GM21619 (cell line): Measurements from ENCODE around the gene TMPRSS13.
"Not testable (repeated sequence)": the region's sequence is repeated elsewhere in the genome, so short reads cannot be mapped to it uniquely, and the experiment has no call there.

Experiments
- ATAC-seq: cut with Tn5 transposase; IDR thresholded peaks from one replicate; pipeline ENCODE4 v1.9.1; 2021; ENCODE audit not compliant: unreplicated experiment

TMPRSS13 gene

DNA sequence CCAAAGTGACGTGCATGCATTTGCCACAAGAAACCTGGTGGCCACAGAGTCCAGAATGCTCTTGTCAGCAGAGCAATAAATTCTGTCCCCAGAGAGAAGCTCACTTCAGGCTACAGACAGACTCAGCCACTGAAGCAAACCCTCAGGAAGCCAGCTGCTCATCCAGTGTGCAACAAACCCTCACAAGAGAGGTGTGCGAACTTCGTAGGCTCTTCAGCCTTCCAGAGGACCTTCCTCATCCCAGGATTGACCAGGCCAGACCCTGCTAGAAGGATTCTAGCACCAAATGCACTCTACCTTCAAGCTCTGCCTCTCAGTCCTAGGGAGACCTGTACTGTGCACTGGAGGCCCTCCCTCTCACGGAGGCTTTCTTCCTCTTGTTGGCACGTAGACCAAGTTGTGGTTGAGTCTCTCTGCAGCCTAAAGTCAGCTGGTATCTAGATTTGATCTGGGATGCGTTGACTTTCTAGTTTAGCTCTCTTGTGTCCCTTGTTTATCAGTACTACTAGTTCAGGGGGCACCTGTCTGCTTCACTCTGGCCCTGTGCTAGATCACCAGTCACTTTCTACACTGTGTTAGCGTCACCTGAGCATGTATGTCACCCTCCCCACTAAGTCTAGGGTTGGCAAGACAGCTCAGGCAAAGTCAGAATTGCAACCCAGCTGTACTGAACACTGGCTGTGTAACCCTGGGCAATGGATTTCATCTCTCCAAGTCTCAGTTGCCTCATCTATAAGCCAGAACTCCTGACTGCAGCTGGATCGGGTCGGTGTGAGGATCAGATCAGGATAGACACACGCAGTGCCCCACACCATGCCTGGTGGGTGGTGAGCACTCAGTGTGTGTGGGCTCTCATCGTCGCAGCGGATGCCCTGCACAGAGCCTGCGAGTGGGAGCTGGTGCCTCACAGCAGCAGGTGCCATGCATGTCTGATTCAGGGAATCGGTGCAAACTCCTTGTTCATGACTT, 22.1 kb upstream of the TMPRSS13 start:
- no peak for ATAC-seq

DNA sequence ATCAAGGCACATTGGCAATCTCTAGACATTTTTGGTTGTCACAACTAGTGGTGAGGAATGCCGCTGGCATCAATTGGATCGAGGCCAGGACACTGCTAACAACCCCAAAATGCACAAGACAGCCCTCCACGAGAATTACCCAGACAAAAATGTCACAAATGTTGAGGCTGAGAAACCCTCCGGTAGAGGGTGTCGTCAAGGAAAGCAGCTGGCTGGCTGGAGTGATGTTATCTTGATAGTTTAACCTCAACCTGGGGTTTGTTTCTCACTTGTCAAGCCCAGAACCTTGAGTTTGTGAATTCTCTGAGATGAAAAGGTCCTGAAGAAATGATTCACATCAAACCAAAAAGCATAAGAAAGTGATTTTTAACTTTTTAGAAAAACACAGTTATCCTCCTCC, 21.1 kb upstream of the TMPRSS13 start:
- ATAC-seq, result no peak

DNA sequence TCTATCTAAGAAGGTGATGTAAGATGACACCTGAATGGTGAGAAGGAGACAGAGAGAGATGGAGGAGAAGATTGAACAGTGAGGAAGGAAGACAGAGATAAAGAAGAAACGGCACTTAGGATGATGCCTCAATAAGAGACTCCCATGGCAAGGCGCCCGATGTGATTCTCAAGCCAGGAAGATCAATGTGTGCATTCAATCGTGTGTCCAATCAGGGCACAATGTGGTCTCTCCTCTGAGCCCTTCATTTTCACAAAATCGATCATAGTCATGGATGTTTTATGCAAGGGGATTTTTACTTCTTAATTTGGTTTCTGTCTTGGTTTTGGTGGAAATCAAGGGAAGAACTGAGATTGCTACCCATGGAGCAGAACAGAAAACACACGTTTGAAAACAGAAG, 19.9 kb upstream of the TMPRSS13 start:
- no peak for ATAC-seq

DNA sequence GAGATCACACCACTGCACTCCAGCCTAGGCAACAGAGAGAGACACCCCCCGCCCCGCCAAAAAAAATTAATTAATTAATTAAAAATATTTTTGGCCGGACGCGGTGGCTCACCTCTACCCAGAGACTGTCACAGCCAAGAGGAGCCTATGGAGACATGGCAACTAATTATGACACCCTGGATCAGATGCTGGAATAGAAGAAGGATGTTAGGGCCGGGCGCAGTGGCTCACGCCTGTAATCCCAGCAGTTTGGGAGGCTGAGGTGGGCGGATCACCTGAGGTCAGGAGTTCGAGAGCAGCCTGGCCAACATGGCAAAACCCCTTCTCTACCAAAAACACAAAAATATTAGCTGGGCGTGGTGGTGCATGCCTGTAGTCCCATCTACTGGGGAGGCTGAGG, 19.3 kb upstream of the TMPRSS13 start:
- not testable (repeated sequence) for ATAC-seq

DNA sequence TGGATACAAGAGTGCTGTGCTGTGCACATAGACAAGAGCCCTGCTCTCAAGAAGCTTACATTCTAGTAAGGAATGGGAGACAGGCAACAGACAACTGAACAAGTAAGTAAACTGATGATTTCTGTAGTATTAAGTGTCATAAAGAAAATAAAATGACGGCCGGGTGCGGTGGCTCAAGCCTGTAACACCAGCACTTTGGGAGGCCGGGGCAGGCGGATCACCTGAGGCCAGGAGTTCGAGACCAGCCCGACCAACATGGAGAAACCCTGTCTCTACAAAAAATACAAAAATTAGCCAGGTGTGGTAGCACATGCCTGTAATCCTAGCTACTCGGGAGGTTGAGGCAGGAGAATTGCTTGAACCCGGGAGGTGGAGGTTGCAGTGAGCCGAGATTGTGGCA, 18.5 kb upstream of the TMPRSS13 start:
- not testable (repeated sequence) for ATAC-seq

DNA sequence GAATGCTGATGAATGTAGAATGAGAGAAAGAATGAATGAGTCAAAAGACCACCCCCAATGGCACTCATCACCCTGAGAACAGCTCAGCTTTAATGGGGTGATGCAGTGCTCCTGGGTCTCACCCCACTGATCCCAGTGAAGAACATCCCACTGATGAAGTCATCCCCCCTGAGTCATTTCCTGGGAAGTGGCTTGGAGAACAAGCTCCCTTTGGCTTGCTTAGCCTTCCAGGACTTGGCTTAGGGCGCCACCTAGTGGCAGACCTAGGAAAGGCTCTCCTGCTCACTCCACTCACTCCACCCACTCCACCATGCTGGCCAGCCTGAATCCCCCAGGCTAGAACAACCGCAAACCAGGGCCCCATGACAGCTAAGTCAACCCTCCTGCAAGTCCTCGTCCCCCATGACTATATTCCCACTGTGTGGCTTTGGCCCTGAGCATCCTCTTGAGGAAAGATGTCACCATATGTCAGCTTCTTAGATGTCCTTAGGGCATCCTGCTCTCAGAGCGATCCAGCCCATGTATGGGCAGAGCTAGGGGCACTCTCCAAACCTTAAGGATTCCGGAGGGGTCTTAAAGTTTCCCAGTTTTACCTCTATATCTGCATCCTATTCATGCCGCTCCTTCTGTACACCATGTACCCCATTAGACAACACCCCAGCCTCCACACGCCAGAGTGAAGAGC, 17.8 kb upstream of the TMPRSS13 start:
- ATAC-seq, result peak; percentile 41

DNA sequence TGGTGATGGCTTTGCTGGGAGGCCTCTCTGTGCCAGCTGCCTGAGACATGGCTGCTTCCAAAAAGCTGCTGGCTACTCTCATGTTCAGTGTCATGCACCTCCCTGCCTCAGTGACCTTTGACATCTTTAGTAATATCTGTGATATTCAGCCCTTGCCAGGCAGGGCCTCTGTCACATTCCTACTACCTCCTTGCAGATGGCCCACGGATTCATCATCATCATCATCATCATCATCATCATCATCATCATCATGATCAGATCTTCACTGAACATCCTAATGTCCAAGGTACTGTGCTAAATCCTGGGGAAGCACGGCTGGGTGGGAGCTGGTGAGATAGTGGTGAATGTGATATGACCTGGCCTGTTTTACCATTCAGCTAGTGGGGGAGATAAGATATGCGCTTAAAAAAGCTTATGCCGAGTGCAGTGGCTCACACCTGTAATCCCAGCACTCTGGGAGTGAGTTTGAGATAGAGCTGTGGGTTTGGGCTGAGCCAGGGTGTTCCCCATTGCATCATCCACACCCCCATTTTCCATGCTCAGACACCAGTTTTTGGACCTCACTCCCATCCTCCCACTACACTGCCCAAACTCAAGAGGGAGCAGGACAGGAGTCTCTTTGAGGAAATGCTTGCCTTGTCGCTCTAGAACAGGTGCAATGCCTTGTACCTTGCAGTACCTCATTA, 17.1 kb upstream of the TMPRSS13 start:
- ATAC-seq, result no peak

DNA sequence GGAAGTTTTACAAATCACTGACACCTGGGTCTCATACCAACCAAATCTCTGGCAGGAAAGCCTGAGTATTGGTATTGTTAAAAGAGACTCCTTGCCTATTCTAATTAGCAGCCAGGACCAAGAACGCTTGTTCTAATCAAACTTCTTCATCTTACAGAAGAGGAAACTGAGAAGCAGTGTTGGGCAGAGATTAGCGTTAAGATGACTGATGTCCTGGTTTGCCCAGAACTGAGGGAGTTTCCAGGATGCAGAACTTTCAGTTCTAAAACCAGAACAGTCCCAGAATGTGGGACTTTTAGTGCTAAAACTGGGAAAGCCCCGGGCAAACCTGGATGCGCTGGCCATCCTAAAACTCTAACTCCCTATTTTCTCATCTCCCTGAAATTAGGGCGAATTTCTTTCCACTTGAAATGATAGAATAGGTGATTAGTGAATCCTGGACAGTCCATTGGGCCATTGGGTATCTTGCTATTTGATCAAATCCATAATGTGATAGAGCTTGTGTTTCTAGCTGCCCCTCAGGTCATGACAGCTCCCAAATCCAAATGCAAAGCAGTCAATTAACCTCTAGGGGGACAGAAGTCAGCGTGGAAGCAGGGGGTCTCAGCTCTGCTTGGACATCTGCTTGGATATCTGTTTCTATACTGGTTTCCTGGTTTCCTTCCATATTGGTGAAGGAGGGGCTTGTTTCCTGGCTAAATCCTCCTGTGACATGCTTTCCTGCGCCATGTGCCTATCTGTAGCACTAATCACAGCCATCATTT, 16.0 kb upstream of the TMPRSS13 start:
- no peak for ATAC-seq

DNA sequence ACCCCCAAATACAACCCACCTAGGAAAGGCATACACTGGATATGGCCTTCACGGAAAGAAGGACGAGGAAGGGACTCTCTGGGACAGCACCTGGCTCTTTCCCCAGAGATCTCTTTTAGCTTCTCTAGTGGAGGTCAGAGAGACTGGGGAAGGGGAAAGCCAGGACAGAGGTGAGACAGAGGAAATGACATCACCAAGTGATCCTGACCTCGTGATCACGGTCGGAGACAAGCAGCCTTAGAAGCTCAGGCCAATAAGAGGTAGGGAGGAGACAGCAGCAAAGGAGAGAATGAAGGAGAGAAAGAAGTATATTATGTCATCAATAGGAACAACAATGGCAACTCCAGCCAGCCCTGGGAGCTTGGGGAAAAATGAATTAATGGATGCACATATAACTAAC, 15.4 kb upstream of the TMPRSS13 start:
- no peak for ATAC-seq

DNA sequence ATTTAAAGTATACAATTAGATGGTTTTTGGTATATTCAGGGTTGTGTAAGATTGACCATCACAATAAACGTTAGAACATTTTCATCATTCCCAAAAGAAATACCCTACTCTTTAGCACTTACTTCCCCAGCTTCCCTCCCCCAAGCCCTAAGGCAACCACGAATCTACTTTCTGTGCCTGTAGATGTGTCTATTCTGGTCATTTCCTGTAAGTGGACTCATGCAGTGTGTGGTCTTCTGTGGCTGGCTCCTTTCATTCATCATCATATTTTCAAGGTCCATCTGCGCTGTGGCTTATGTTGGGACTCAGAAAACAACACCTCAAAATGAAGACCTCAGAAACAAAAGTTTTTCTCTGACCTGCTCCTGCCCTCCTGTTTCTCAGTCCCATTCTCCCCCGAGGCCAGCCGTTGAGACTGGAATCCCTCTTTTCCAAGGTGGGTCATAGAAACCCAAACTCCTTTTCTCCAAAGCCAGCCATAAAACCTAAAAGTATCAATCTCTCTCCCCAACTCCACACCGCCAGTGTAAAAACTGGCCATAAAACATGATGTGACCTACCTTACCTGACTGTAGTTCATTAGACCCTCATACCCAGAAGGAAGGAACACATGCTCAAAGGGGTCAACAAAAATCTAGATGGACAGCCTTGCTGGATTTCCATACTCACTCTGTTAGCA, 12.9 kb upstream of the TMPRSS13 start:
- ATAC-seq, result no peak

DNA sequence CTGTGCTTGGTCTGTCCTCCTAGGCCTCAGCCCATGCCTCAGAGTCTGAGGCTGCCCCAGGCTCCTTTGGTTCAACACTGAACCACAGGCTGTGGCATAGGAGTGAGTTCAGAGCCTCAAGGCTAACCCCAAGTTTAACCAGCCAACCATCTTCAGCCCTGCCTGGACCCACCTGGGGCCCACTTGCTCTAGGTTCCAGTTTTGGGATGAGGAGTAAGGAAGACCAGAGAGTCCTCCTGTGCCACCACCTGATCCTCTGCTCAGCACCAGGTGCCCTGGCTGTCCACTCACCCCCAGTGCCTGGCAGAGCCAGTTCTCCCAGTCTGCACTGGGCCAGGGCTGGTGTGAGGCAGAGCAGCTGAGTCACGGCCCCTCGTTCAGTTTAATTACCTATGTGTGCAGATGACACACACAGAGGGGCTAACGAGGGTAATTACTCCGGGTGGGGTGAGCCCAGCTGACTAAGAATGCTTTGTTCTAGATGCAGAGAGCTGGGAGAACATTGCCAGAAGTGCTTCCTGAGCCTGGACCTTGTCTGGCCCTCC, 12.0 kb upstream of the TMPRSS13 start:
- no peak for ATAC-seq

DNA sequence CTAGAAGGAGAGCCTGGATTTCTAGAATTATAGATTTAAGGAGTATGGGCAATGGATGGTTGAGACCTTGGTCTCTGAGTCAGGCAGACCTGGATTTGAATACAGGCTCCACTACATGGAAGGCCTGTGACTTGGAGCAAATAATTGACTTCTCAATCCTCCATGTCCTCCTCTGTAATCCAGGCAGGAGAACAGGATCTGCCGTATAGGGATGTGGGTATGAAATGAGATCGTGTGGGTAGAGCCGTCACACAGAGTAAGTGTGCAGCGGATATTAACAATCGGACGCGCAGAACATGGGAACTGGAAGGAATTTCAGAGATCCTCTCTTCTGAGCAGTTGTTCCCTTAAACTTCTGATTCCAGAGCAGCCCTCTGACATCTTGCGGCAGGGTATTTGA, 11.5 kb upstream of the TMPRSS13 start:
- ATAC-seq, result no peak

DNA sequence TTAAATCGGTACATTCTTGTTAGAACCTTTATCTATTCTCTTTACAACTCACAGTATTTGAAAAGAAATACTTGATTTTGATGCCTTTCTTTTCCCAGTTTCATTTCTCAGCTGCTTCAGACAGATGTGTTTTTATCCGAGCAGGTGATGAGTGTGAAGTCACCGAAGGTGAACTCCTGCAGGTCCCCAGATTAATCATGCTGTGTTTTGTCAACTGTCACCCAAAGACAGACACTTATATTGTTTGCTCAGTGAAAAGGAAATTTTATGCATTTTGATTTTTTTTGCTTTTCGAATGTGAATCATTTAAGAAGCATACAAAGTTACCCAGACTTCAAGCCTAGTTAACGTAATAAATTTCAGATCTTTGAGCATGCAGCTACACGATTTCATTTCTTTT, 7.8 kb upstream of the TMPRSS13 start:
- no peak for ATAC-seq

DNA sequence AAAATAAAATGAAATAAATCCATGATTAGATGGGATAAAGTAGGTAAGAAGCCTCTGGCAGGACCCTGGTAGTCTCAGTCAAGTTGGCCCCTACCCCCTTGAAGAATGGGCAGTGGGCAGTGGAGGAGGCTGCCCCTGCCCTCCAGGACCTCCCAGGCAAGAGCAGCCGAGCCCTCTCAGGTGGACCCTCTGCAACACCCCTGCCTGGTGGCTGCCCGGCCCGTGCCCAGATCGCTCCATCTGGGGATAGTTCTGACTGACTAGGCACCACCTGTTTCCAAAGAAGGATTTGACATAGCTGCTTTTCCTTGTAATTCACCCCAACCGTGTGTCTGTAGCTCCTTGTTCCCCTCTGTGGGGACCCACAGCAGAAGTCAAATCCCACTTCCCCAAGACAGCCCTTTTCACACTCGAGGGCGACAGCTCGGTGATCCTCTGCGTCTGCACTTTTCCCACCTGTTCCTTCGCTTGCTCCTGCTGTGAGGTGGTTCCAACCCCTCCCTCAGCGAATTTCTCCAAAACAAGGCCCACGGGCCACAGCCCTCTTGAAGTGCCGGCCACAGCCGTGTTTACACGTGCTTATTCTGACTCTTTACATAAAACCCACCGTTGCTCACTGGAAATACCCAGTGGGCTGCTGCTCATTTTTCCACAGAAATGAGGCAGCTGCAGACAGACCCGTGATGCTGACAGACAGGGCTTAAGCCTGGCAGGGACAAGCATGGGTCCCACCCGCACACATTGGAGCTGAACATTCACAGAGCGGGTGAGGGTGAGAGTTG, 5.5 kb upstream of the TMPRSS13 start:
- no peak for ATAC-seq

DNA sequence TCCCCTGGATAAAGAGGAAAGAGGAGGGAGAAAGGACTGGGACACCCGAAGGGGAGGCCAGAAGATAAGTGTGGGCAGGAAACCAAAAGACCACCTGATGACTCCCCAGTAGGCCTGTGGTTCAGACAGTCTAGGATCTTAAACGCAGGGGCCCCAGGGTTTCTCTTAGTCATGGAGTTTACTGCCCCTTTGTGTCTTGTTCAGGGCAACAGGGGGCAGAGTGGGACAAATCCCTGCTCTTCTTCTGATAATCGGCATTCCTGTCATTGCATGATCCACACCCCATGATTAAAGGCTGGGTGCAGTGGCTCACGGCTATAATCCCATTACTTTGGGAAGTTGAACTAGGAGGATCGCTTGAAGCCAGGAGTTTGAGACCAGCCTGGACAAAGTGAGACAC, 4.7 kb upstream of the TMPRSS13 start:
- no peak for ATAC-seq

DNA sequence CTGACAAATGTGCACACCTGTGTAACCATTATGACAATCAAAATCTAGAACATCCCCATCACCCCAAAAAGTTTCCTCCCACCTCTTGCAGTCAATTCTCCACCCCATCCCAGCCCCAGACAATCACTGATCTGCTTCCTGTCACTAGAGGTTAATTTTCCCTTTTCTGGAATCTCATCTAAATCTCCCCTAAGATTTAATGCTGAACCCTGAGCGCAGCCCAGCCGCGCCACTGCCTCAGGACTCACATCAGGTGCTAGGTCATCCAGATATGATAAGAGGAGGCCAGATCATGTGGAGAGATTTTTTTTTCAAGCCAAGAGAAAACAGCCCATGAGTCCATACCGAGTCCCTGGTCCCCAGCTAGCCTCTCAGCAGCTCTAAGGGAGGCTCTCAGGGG, 4.3 kb upstream of the TMPRSS13 start:
- no peak for ATAC-seq

DNA sequence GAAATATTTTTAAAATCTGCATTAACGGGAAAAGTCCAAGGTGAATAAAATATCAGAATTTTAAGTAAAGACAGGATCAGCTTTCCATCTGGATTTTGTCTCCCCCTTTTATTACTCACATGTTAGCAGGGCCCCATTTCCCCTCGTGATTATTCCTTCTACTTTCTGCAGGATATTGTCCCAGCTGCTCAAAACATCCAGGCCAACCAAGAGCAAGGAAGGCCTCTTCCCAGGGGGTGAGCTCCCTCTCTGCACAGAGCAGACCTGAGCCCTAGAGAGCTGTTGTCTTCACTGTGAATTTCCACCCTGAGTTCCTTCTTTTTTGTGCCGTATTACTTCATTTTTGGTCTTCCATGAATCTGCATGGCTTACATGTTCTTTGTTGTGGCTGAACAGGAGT, 3.7 kb upstream of the TMPRSS13 start:
- no peak for ATAC-seq

DNA sequence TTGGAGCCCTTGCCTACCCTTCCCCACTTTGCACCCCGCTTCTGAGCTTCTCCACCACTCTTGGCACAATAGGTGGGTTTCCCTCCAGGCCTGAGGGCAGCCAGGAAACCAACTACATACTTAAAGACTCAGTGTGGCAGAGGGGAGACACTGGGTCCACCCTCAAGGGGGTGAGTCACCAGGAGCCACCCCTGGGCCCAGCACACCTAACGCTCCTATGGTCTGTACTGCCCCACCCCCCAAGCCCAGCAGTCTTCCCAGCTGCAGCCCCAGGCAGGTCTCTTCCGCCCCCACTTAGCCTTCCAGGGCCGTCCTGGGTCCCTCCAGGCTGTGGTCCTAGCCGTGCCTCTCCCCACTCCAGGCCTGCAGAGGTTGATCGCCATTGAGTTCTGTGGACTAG, 3.2 kb upstream of the TMPRSS13 start:
- ATAC-seq, result no peak

DNA sequence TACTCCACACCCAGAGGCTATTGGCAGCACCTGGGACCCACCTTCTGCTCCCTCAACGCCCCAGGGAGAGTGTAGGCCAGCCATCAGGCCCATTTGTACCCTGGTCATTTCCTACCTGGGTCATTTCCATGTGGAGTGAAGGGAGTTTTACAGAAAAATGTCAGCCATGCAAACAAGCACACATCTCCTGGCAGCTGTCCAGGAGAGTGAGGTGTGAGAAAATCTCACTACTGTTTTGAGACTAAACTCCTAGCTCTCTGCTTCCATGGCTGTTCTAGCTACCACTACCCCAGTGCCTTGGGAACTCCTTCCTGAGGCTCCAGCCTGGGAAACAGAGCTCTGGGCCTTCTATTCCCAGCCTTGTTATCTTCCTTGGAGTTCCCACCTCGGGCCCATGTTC, 2.8 kb upstream of the TMPRSS13 start:
- peak; percentile 53 for ATAC-seq
